Mononuclear cell (primary cell): Measurements from ENCODE around the gene TNMD. TPM values are rescaled to one million over a fixed set of nuclear protein-coding genes. Genes with fewer than 3 reads are reported as not detected.
"Not testable (repeated sequence)": the region's sequence is repeated elsewhere in the genome, so short reads cannot be mapped to it uniquely, and the experiment has no call there.

Source experiments
- H3K27me3 ChIP-seq: 2 replicates; pipeline ENCODE4 v1.6.0; 2011; ENCODE audit warnings: low read length, control low read depth; ENCODE audit not compliant: insufficient read depth
- H3K4me1 ChIP-seq: 2 replicates; pipeline ENCODE4 v1.5.1; 2011; ENCODE audit warnings: mild to moderate bottlenecking, low read length, control low read depth; ENCODE audit not compliant: insufficient read depth
- H3K4me3 ChIP-seq: 2 replicates; pipeline ENCODE4 v1.5.1; 2011; ENCODE audit warnings: mild to moderate bottlenecking, low read length, moderate library complexity
- H3K9me3 ChIP-seq: 2 replicates; pipeline ENCODE4 v1.5.1; 2011; ENCODE audit warnings: low read depth, mild to moderate bottlenecking, control low read depth, low read length
- total RNA-seq: library from RNA; depleted of rRNA; stranded (reverse); fragments of >200 nt; gene quantifications from one replicate; pipeline ENCODE4 v1.2.3, GENCODE V29; 2012

Gene TNMD
- not detected for total RNA-seq

DNA sequence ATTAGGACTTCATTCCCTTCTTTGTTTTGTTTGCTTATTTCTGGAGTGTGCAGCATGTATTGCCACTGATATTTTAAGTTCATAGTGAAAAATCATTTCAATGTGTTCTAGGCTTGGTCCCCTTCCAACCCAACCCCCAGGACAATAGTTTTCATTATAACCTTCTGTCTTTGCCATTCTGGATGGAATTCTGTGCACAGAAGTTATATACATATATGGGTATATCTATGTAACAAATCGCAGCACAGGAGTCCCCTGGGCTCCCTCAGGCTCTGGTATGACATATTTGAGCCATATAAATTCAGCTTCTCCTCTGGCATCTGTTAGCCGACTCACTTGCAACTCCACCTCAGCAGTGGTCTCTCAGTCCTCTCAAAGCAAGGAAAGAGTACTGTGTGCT, at the start of gene TNMD:
Gene TNMD (plus strand): TSS at position 326 of the 400 bp plus-strand sequence. CDS start 83 bp downstream, outside the sequence.
- Histone ChIP-seq H3K27me3 (no peaks in the 10 kb centered on the region), H3K4me3 (no peak within 1 kb of the TSS), H3K9me3 (no peaks in the 10 kb centered on the region), H3K4me1 (no peaks in the 10 kb centered on the region)

- H3K4me3 ChIP-seq, H3K4me1 ChIP-seq: not testable (repeated sequence)
Observed at GRCh38 chrX:100565534-100565933, 19.2 kb upstream of the TNMD start.

GRCh38 chrX:100586747-100587146, 2.0 kb downstream of the TNMD start:
- no peak overlapping the region for H3K4me3 ChIP-seq
- H3K4me1 ChIP-seq, result no peaks in the 10 kb centered on the region
- no peaks in the 10 kb centered on the region for H3K9me3 ChIP-seq
- H3K27me3 ChIP-seq, result no peaks in the 10 kb centered on the region

More at GRCh38 chrX:100565534-100565933, 19.2 kb upstream of the TNMD start:
- not testable (repeated sequence) for H3K9me3 ChIP-seq, H3K27me3 ChIP-seq

GRCh38 chrX:100587861-100588260, 3.1 kb downstream of the TNMD start:
- Histone ChIP-seq H3K9me3 (no peaks in the 10 kb centered on the region), H3K27me3 (no peaks in the 10 kb centered on the region), H3K4me3 (no peak overlapping the region), H3K4me1 (no peaks in the 10 kb centered on the region)

DNA sequence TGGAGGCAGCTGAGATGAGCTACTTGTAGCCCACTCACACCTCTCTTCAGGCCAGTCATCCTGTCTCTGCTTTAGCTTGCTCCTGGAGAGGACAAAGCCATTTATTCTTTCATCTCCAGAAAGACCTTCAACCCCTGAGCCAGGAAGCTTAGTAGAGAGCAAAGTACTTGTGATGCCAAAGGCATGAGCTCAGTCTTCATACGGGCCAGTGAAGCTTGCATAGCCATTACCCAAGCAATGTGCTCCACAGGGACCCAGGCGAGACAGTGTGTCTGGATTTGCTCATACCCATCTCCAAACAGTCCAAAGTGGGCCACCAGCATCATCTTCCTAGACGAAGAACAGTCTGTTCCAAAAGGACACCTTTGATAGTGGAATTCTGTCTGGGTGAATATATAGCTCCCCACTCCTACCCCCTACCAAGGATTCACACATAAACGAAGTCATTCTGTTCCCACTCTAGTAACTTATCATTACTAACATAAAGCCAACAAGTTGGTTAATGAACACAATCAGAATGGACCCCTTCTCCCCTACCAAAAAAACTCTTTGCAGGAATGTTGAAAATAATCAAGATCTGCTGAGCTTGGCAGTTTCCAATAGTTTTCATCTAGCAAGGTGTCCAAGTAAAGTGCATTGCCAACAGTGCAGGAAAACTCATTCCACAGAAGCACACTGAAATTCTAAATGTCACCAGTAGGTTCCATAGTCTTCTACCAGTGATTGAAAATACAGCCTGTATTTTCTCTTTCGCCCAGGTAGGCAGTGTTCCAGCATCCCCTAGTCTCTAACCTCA, 6.7 kb downstream of the TNMD start:
- H3K4me3 ChIP-seq, result no peak overlapping the region
- no peaks in the 10 kb centered on the region for H3K4me1 ChIP-seq
- no peaks in the 10 kb centered on the region for H3K27me3 ChIP-seq
- no peaks in the 10 kb centered on the region for H3K9me3 ChIP-seq

- H3K4me3 ChIP-seq, result no peak overlapping the region
- no peaks in the 10 kb centered on the region for H3K9me3 ChIP-seq
- H3K4me1 ChIP-seq, result no peaks in the 10 kb centered on the region
- no peaks in the 10 kb centered on the region for H3K27me3 ChIP-seq
Observed at GRCh38 chrX:100593126-100593525, 8.4 kb downstream of the TNMD start.

DNA sequence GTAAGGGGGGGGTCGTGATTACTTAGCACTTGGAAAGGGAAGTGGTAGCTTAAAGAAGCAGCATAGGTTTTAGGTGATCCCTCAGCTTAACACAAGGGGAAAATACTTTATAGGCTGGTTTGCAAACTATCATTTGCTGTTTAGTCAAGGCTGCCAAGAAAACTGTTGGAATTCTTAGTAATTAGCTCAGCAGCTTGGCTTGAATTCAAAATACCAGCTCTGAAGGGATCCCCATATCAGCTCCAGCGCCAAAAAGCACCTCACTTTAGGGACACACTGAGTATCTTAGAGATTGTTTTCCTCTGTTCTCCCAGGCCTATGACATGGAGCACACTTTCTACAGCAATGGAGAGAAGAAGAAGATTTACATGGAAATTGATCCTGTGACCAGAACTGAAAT, 8.8 kb downstream of the TNMD start:
- H3K4me3 ChIP-seq, result no peak overlapping the region
- no peaks in the 10 kb centered on the region for H3K27me3 ChIP-seq
- no peaks in the 10 kb centered on the region for H3K4me1 ChIP-seq
- H3K9me3 ChIP-seq, result no peaks in the 10 kb centered on the region

- H3K27me3 ChIP-seq, result no peaks in the 10 kb centered on the region
- no peaks in the 10 kb centered on the region for H3K9me3 ChIP-seq
- H3K4me3 ChIP-seq, result no peak overlapping the region
- no peaks in the 10 kb centered on the region for H3K4me1 ChIP-seq
Observed at GRCh38 chrX:100596601-100597000, 11.9 kb downstream of the TNMD start.

GRCh38 chrX:100599456-100599855, 14.7 kb downstream of the TNMD start:
- Histone ChIP-seq H3K4me1 (no peaks in the 10 kb centered on the region), H3K4me3 (no peak overlapping the region), H3K9me3 (no peaks in the 10 kb centered on the region), H3K27me3 (no peaks in the 10 kb centered on the region)

DNA sequence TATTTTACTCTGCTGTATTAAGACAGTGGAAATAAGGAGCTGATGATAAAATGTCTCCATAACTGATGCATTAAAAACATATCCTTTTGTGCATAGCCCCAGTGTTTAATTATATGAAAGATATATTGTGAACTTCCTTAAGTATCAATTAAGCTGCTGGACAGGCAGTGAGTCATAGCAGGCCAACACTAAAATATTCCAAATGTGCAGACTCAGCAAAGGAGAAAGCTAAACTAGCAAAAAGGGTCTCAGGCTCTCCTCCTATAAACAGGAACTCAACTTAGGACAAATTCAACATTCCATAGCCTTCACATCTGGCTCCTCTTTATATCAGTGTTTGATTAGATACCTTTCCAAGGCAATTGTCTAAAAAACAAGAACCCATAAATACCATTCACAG, 15.6 kb downstream of the TNMD start:
- Histone ChIP-seq H3K4me3 (no peak overlapping the region), H3K4me1 (no peaks in the 10 kb centered on the region), H3K27me3 (no peaks in the 10 kb centered on the region), H3K9me3 (no peaks in the 10 kb centered on the region)

GRCh38 chrX:100600758-100601157, 16.0 kb downstream of the TNMD start:
- Histone ChIP-seq H3K9me3 (no peaks in the 10 kb centered on the region), H3K4me3 (no peak overlapping the region), H3K27me3 (no peaks in the 10 kb centered on the region), H3K4me1 (no peaks in the 10 kb centered on the region)

- no peaks in the 10 kb centered on the region for H3K9me3 ChIP-seq
- peaks cover 6% of the 10 kb centered on the region for H3K4me1 ChIP-seq
- peaks cover 14% of the 10 kb centered on the region for H3K27me3 ChIP-seq
- H3K4me3 ChIP-seq, result no peak overlapping the region
Observed at GRCh38 chrX:100606753-100607152, 22.0 kb downstream of the TNMD start.

DNA sequence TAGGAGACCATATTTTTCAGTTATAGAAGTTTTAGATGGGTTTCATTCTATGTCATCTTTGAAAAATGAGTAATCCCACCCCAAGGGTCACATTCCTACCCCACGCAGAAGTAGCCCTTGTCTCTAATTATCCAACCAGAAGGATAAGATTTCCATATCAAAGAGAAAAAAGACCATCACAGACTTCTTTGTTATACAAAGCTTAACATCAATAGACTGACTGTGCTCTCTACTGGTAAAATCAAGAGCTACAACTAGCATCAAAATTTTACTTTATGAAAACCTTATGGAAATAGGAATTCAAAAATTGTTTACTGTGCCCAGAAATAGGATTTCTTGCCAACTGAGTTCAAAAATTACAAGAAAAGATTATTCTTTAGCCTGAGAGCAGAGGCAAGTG, 24.9 kb downstream of the TNMD start:
- Histone ChIP-seq H3K4me3 (no peak overlapping the region), H3K9me3 (no peaks in the 10 kb centered on the region), H3K27me3 (peaks cover 21% of the 10 kb centered on the region), H3K4me1 (peaks cover 6% of the 10 kb centered on the region)

DNA sequence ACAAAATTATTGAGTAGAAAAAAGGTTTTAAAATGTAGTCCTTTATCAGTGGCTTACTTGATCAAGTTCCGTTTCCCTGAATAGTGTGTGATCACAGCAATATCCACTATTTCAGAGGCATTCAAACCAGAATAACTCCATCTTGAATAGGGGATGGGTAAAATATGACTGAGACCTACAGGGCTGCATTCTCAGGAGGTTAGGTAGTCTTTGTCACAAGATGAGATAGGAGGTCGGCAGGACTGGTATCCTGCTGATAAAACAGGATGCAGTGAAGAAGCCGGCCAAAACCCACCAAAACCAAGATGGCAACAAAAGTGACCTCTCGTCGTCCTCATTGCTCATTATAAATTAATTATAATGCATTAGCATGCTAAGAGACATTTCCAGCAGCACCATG, 27.2 kb downstream of the TNMD start:
- H3K9me3 ChIP-seq, result no peaks in the 10 kb centered on the region
- H3K4me1 ChIP-seq, result no peaks in the 10 kb centered on the region
- peaks cover 21% of the 10 kb centered on the region for H3K27me3 ChIP-seq
- H3K4me3 ChIP-seq, result no peak overlapping the region

- Histone ChIP-seq H3K9me3 (no peaks in the 10 kb centered on the region), H3K27me3 (peaks cover 10% of the 10 kb centered on the region), H3K4me1 (no peaks in the 10 kb centered on the region), H3K4me3 (no peak overlapping the region)
Observed at GRCh38 chrX:100615005-100615404, 30.3 kb downstream of the TNMD start.

DNA sequence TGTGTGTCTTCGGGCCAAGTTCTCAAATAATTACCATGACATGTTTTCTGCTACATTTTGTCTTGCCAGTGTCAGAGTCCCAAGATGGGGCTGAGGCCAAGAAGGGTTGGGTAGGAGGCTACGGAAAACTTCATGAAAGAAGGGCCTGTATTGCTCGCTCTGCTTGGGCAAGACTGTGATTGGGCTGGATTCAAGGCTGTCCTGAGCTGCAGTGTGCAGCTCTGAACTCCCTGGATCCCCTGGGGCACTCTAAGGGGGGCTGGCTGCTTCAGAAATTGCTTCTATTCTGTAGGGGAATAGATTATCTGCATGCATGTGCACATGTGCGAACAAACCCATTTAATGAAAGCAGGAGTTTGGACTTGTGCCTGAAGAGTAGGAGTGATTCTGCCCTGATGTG, 38.3 kb downstream of the TNMD start:
- H3K4me1 ChIP-seq, result no peaks in the 10 kb centered on the region
- peaks cover 4% of the 10 kb centered on the region for H3K27me3 ChIP-seq
- no peak overlapping the region for H3K4me3 ChIP-seq
- H3K9me3 ChIP-seq, result no peaks in the 10 kb centered on the region
